Astrocyte of the cerebellum (primary cell): ENCODE results near the gene THSD8.

Experiments
- DNase-seq: peaks from one replicate; pipeline ENCODE4 v3.0.0-alpha.2; 2011; ENCODE audit warnings: low read depth
- H3K4me3 ChIP-seq: 2 replicates; pipeline ENCODE4 v1.5.1; 2011; ENCODE audit warnings: mild to moderate bottlenecking, low read depth, low read length, moderate library complexity
- in situ Hi-C: cut with HindIII; loops from 2 replicates; pipeline ENCODE4 v1.10.0; 2017; ENCODE audit warnings: low sequenced_read_pairs
- TF ChIP-seq, protein P1 (sequence below): IDR thresholded peaks from 2 replicates; pipeline ENCODE4 v1.5.1; 2012; ENCODE audit warnings: low read length, low read depth, moderate library complexity, mild to moderate bottlenecking; ENCODE audit errors: missing control alignments

The THSD8 gene

DNA sequence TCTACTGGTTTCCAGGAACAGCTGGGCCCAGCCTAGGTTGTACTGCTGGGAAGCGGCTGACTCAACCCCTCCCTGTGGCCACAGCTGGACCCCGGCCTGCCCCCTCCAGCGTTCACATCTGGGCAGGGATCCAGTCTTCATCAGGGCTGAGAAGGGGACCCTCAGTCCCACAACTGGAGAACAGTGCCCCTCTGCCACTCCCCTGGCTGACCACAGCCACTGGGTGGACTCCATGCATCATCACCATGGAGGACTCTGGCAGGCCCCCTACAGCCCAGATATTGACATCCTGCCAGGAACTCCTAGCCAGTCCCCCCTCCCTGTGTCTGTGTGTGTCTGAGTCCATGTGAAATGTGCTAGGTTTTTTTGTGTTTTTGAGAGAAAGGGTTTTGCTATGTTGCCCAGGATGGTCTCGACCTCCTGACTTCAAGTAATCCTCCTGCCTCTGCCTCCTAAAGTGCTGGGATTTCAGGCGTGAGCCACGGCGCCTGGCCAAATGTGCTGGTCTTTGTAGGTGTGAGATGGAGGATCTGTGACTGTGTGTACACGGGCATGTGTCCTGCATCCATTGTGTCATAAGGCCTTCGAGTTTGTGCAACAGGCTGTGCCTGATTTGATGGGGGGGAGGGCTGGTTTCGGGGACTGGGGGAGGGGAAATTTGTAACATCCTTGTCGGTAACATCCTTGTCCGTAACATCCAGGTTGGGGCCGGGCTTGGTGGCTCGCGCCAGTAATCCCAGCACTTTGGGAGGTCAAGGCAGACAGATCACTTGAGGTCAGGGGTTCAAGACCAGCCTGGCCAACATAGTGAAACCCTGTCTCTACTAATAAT lies 22.5 kb upstream of the THSD8 start:
- in situ Hi-C loops, result no loop called here
- TF ChIP-seq, protein P1, sequence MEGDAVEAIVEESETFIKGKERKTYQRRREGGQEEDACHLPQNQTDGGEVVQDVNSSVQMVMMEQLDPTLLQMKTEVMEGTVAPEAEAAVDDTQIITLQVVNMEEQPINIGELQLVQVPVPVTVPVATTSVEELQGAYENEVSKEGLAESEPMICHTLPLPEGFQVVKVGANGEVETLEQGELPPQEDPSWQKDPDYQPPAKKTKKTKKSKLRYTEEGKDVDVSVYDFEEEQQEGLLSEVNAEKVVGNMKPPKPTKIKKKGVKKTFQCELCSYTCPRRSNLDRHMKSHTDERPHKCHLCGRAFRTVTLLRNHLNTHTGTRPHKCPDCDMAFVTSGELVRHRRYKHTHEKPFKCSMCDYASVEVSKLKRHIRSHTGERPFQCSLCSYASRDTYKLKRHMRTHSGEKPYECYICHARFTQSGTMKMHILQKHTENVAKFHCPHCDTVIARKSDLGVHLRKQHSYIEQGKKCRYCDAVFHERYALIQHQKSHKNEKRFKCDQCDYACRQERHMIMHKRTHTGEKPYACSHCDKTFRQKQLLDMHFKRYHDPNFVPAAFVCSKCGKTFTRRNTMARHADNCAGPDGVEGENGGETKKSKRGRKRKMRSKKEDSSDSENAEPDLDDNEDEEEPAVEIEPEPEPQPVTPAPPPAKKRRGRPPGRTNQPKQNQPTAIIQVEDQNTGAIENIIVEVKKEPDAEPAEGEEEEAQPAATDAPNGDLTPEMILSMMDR, result no peak
- DNase-seq, result peak; percentile 83
- H3K4me3 ChIP-seq, result peak overlapping the region; percentile 52

DNA sequence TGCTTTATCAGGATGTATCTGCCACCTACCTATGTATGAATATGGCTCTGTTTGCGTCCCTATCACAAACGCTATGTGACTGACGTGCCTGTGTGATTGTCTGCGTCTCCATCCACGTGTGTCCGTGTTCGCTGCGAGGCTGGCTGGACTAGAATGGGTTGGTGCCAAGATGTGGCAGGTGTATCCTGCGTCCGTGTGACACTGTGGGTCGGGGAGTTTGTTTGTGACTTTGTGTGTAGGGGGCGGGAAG lies 19.8 kb upstream of the THSD8 start:
- TF ChIP-seq, protein P1, result no peak
- DNase-seq, result no peak
- in situ Hi-C loops, result no loop called here

DNA sequence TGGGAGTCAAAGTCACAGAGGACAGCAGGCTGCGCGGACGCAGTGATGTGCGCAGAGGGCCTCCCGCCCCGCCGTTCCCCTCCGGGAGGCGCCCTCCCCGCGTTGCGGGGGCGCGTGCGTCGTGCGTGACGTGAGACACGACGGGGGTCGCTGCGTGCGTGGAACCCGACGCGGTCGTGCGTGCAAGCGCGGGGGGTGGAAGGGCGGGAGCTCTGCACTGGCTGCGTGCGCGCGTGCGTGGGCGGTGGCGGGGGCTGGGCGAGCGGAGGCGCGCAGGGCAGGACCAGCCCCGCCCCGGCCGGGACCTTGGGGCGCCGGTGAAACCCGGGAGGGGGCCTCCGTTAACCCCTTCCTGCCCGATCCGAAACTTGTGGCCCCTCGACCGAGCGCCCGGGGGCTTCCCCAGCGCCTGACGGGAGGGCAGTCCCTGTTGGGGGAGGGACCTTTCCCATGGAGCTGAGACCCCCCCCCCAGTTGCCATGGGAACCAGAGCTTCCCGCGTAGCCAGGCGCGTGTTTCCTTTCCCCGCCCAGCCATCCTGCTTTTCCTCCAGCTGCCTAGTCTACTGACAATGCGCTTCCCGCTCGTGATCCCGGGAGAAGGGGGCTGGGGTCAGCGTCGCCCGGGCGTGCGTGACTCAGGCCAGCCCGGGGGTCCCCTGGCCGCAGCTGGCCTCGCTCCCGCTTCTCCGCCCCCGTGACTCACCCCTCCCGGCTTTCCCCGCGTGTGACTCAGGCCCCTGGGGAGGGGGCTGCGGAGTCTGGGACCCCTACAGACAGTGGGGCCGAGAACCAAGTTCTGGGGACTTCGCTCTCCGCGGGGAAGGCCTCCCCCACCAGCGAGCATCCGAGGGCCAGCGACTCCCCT lies 19.2 kb upstream of the THSD8 start:
- DNase-seq, result no peak
- in situ Hi-C loops, result no loop called here
- TF ChIP-seq, protein P1, result no peak
- H3K4me3 ChIP-seq, result peak overlapping the region; percentile 33

More for the DNA sequence above, 19.8 kb upstream of the THSD8 start:
- H3K4me3 ChIP-seq, result peak overlapping the region; percentile 33

DNA sequence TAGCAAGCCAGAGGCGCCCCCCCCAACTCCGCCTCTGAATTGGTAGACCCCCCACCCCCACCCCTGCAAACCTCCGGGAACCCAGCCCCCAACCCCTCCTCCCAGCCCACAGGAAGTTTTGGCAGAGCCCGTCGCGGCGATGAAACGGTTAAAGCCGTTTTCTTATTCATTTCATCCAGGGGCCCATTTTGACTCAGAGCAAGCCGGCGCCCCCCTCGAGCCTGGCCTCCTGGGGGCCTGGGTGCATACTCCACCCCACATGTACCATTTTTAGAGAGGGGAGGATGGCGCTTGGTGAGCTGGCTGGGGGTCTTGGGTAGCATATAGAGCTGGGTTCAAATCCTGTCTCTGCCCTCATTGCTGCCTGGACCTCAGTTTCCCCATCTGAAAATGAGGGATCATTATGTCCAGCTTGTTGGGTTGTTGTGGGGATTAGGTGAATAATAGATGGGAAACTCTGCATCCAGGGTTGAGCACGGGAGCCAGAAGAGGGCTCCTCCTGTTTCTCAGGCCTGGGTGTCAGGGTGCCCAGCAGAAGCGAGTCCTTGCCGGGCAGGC lies 18.5 kb upstream of the THSD8 start:
- TF ChIP-seq, protein P1, result no peak
- in situ Hi-C loops, result no loop called here
- DNase-seq, result no peak
- H3K4me3 ChIP-seq, result peak overlapping the region; percentile 33

DNA sequence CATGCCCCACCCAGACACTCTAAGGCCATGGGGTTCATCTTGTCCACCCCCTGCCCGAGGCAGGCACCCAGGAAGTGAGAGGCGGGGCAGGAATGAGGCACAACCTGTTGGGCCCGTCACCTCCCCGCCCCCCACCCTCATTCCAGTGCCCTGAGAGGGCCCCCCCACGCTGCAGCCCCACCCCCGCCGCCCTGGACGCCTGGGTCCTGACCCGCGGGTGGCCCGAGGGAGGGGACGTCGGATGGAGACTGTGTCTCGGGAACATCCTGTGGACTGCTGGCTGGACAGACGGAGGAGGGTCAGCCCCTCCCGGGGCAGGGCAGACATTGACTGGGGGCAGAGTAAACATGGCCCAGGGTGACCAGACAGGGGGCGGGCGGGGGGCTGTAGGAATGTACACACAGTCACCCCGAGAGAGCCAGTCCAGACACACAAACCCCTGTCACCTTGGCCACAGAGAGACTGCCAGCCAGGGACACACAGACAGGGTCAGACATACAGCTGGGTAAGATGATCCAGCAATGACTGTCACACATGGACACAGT lies 17.9 kb upstream of the THSD8 start:
- TF ChIP-seq, protein P1, result no peak
- DNase-seq, result no peak
- in situ Hi-C loops, result no loop called here
- H3K4me3 ChIP-seq, result no peak overlapping the region

DNA sequence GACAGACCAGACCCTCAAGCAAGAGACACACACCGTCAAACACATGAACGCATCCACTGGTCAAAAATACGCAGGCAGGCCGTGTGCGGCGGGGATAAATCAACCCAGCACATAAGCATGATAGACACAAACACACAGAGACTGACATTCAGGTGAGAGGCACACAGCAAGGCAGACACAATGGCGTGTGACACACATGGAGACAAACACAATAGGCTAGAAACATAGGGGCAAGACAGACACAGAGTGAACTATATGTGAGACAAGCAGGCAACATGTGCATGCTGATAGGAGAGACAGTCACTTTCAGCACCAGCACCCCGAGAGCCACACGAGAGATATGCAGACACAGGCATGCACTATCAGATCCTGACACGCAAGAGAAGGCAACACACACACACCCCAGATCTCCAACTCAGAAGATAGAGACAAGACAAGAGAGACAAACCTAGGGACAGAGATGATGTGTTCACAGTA lies 17.4 kb upstream of the THSD8 start:
- in situ Hi-C loops, result no loop called here
- no peak overlapping the region for H3K4me3 ChIP-seq
- TF ChIP-seq, protein P1, result no peak
- no peak for DNase-seq
